ENCODE results near the gene ZBTB44.
"Not testable (repeated sequence)": the region's sequence is repeated elsewhere in the genome, so short reads cannot be mapped to it uniquely, and the experiment has no call there.

The ZBTB44 gene

DNA sequence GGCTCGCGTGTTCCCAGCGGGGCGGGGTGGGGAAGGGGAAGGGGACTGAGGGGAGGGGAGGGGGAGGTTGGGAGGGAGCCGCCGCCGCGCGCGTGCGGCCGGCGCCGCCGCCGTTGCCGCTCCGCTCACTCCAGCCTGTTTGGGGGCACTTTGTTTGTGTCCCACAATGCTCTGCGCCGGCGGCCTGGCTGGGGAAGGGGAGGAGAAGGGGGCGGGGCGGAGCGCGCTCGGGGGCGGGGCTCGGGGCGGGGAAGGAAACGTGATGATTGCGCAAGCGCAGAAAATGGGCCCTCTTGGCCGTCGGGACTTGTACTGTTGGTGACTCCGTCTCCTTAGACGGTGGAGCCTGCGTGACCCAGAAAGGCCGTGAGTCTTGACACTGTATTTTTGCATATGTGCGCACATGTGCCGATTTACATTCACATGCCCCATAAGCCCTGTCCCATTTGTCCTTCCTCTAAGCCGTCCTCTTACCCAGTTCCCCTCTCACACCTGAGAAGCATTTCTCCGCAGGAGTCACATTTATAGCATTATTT, at the start of gene ZBTB44:
ZBTB44 (minus strand) TSS at position 168 of the 536 bp plus-strand sequence. CDS start 53,044 bp downstream, outside the sequence.
- peak; percentile 72 to 96 (median 92) for DNase-seq

DNA sequence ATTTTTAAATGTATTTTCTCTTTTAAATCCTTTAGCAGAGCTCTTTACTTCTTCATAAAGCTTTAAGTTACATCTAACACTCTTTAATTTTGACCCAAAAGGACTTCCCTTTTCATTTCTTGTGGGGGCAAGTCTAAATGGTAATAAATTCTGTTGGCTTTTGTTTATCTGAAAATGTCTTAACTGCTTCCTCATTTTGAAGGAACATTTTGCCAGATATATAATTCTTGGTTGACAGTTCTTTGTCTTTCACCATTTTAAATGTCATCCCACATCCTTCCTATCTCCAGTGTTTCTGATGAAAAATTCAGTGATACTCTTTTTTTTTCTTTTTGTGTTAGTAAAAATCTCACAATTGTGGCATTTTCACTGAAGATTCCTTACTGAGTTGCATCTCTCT, 44.7 kb upstream of the ZBTB44 start:
- no peak for DNase-seq

- no peak for DNase-seq
These were observed 43.7 kb upstream of the ZBTB44 start for GRCh38 chr11:130358398-130358797.

DNA sequence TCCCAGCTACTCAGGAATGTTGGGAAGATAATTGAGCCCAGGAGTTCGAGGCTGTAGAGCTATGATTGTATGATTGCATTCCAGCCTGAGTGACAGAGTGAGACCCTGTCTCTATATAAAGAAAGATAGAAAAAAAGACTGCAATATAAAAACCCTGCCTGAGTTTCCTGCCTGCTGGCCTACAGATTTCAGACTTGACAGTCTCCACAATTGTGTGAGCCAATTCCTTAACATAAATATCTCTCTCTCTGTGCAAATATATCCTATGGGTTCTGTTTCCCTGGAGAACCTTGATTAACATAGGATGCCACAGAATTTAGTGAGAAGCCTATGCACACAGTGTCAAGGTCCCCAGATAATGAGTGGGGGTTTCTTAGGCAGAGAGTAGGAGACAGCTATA, 32.5 kb upstream of the ZBTB44 start:
- no peak for DNase-seq

GRCh38 chr11:130344841-130345240, 30.1 kb upstream of the ZBTB44 start:
- DNase-seq = no peak

GRCh38 chr11:130340671-130341319, 26.1 kb upstream of the ZBTB44 start:
- DNase-seq = no peak

DNA sequence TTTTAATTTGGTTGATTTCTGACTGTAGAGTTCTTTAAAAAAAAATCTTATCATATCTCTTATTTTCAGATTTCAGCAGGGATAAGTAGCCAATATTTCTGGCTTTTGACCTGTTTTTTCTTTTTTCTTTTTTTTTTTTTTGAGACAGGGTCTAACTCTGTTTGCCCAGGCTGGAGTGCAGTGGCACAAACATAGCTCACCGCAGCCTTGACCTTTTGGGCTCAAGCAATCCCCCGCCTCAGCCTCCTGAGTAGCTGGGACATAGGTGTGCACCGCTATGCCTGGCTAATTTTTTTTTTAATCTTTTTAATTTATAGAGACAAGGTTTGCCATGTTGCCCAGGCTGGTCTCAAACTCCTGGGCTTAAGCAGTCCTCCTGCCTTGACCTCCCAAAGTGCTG, 23.9 kb upstream of the ZBTB44 start:
- no peak for DNase-seq

- DNase-seq = no peak
These were observed 22.8 kb upstream of the ZBTB44 start for GRCh38 chr11:130337281-130338089.

DNA sequence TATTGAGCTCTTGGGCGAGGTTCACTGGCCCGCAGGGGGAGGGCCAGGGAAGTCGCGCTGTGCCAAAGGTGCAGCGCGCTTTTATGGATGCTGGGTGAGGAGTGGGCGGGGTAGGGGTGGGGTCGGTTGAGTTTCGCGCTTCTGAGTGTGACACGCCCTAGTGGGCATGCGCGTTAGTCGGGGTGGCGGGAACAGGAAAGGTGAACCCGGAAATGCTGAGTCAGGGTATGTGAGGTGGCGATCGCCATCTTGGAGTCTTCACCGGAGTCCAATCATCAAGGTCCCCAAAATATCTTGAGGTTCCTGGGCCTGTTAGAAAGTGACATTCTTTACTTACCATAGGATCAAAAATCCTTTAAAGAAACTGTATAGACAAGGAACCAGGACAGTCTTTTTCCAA, 16.7 kb upstream of the ZBTB44 start:
- not testable (repeated sequence) for DNase-seq

- no peak for DNase-seq
These were observed 15.5 kb upstream of the ZBTB44 start for GRCh38 chr11:130330101-130330684.

DNA sequence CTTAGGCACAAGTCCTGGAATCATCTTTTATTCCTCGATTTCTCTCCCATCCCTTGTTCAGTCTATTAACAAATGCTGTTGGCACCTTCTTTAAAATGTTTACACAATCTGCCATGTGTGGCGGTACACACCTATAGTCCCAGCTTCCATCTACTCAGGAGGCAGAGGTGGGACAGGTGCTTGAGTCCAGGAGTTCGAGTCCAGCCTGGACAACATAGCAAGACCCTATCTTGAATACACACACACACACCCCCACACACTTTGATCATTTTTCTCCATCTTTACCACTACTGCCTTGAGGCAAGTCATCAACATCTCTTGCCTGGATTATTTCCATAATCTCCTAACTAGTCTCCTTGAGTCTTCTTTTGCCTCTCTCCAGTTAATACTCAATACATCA, 13.7 kb upstream of the ZBTB44 start:
- DNase-seq = no peak

DNA sequence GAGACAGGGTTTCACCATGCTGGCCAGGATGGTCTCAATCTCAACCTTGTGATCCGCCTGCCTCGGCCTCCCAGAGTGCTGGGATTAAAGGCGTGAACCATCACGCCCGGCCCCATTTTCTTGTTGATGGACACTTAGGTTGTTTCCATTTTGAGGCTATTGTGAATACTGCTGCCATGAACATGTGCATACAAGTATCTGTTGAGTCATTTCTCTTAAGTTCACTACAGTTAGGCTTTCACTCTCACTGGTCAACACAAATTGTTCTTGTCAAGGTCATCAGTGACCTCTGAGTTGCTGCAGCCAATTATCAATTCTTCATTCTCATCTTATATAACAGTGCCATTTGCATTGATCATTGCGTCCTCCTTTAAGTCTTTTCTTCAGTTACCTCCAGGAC, 13.0 kb upstream of the ZBTB44 start:
- no peak for DNase-seq

- DNase-seq = no peak
These were observed 11.0 kb upstream of the ZBTB44 start for GRCh38 chr11:130325691-130326090.

DNA sequence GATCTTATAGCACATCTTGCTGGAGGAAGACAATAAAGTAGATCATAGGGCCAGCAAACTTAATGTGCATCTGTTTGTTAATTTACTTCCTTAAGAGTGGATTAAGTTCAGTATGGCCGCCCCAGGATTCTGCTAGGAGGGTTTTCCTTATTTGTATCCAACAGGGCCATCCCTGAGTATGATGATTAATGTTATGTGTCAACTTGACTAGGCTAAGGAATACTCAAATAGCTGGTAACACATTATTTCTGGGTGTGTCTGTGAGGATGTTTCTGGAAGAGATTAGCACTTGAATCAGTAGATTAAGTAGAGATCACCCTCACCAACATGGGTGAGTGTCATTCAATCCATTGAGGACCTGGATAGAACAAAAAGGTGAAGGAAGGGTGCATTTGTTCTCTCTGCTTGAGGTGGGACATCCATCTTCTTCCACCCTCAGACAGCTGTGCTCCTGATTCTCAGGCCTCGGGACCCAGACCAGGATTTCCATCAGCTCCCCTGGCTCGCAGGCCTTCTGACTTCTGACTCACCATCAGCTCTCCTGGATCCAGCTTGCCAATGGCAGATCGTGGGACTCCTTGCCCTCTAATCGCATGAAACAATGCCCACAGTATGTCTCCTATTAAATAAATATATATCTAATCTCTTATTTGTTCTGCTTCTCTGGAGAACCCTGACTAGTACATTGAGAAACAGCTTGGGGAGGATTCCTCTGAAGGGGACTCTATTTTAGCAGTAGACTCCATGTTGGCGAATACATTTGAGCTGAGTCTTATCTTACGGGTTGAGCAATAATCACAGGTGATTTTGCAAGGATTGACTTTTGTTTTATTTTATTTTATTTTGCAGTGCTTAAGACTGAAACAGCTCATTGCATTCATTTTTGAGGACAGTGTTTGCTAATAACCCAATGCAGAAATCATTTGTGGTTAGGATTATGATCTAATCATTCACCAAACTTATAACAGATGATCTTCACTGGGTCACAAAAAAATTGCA, 9.0 kb upstream of the ZBTB44 start:
- no peak for DNase-seq

DNA sequence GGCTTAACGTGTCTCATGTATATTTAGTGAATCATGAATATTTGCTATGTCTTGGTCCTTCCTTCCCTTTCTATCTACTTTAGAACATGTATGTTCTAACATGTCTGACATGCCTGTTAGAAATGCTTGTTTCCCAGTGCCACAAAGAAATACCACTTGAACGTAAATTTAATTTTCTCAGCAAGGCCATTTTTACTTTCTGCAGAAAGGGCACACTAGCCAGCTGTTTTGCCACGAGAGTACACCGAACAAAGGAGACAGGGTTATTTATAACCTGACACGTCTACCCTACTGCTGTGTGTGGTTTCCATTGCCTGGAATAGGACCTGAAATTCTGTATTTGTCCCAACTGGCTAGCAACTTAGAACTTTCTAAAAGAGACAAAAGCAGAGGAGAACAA, 7.4 kb upstream of the ZBTB44 start:
- no peak for DNase-seq

- no peak for DNase-seq
These were observed 3.4 kb upstream of the ZBTB44 start for GRCh38 chr11:130318031-130318673.

GRCh38 chr11:130315354-130315970, 745 bp upstream of the ZBTB44 start:
- peak in 7 of 14 donors; percentile 25 to 59 (median 36) for DNase-seq

DNA sequence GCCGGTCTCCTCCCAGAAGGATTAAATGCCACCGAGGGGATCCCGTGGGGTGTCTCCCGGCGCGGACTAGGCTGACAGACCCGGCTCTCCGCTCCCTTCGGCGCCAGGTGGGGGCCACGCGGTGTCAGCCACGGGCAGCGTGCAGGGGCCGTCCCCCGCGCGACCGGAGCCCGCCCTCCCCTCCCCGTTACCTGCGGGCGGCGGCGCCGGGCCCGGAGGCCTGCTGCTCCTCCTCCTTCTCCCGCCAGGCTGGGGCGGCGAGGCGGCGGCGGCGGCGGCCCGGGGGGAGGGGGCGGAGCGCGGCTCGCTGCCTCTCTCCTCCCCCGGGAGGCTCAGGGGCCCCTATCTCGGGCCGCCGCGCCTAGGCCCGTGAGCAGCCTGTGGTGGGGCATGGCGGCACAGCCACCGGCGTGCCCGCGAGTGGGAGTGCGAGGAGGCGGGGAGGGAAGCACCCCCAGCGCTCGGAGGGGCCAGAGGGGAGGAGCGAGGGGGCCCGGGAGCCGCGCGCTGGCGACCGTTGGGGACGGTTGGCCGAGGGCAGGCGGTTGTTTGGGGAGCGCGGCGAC, 450 bp downstream of the ZBTB44 start:
- DNase-seq = peak in 13 of 14 donors; percentile 12 to 86 (median 73)

DNA sequence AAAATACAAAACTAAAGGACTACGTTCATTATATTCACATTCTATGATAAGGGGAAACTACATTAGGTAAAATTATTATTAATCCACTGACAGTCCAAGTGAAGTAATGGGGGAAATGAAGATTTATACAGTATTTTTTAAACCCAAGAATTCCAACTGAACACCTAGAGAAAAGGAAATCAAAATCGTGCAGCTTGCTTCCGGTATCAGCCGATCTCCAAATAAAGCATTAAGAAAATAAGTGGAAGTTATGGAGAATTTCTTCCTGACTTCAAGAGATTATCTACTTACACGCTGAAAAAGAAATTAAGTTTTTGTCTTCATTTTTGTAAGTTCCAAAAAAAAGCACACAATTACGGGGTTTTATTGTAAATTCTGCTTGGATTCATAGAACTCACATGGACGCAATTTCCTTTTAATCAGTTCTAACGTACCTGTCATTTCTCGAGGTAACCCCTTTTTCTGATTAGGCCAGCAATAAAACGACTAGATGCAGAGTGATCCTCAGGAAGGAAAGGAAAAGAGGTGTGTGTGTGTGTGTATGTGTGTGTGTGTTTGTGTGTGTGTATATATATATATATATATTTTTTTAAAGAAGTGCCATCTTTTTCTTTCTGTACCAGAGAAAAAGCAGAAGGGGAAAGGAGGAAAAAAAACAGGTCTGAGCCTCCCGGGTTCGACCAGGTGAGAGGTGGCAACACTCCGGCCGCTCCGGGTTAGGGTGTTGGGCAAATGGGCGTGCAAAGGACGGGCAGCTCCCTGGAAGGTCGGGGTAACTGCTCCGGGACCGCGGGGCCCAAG, 1.1 kb downstream of the ZBTB44 start:
- no peak for DNase-seq

DNA sequence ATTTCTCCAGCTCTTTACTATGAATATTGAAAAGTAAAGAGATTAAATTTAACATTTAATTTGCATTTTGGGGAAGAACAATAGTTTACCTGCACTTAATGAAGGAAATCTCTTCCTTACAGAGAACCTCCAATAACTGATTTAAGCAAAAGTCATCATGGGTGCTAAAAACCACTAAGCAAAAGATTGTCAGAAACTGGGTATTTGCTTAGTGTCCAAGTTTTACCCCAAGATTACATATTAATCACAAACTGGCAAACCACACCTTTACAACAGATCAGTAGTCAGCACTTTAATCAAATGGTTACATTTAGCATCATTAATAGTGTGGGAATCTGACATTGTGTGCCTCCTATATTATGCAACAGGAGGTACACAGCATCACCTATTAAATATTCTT, 2.7 kb downstream of the ZBTB44 start:
- DNase-seq = no peak

Data from C1 segment of cervical spinal cord (tissue), 14 donors.